HEK293 (cell line): ENCODE measurements around the gene MYO7A.

Experiments
- CTCF ChIA-PET: fragments of 350-600 bp; formaldehyde crosslinking; extraction: SDS; loops from one replicate; lab custom pipeline; 2021; ENCODE audit warnings: antibody characterized with exemption; lab: Yijun Ruan, JAX
- POLR2A ChIA-PET: fragments of 300-600 bp; formaldehyde crosslinking; extraction: SDS; loops from one replicate; lab custom pipeline; 2020; ENCODE audit warnings: antibody characterized with exemption, inconsistent platforms; lab: Yijun Ruan, JAX
- H3K27ac ChIP-seq: fragments of 200-500 bp; sonication (Bioruptor generic); 2 replicates; pipeline ENCODE4 v1.5.1; 2014; ENCODE audit warnings: low read depth, low read length, control low read depth, inconsistent platforms; ENCODE audit errors: extremely low read depth
- H3K36me3 ChIP-seq, 2 experiments: fragments of 200-500 bp in 1 of 2; sonication (Bioruptor generic) in 1 of 2; 1 replicate in 1 of 2; 2 replicates in 1 of 2; pipeline ENCODE4 v1.5.1; 2014 to 2017; ENCODE audit warnings: inconsistent platforms in 2 of 2, low read length in 2 of 2; ENCODE audit not compliant: control insufficient read depth in 2 of 2, insufficient read depth in 1 of 2
- H3K4me1 ChIP-seq: fragments of 200-500 bp; sonication (Bioruptor generic); 2 replicates; pipeline ENCODE4 v1.5.1; 2014; ENCODE audit warnings: mild to moderate bottlenecking, low read length, inconsistent platforms; ENCODE audit not compliant: control insufficient read depth, insufficient read depth
- H3K4me3 ChIP-seq: 2 replicates; pipeline ENCODE4 v1.5.1; 2011; ENCODE audit warnings: low read depth, mild to moderate bottlenecking, control low read depth, low read length, moderate library complexity
- H3K9me3 ChIP-seq: fragments of 200-500 bp; sonication (Bioruptor generic); 2 replicates; pipeline ENCODE4 v1.5.1; 2014; ENCODE audit warnings: low read depth, low read length, inconsistent platforms; ENCODE audit not compliant: control insufficient read depth, insufficient read depth
- BCL11A ChIP-seq: fragments of 450-650 bp; formaldehyde crosslinking; IDR thresholded peaks from 2 replicates; pipeline ENCODE4 v1.5.1; 2016; ENCODE audit warnings: low read depth, missing biosample characterization, missing genetic modification characterization
- KLF1 ChIP-seq: fragments of 450-650 bp; formaldehyde crosslinking; IDR thresholded peaks from 2 replicates; pipeline ENCODE4 v1.5.1; 2016; ENCODE audit warnings: missing biosample characterization, missing genetic modification characterization
- KLF10 ChIP-seq: fragments of 450-650 bp; IDR thresholded peaks from 2 replicates; pipeline ENCODE4 v1.5.1; 2018; ENCODE audit warnings: missing biosample characterization, mild to moderate bottlenecking, missing genetic modification characterization
- MEIS1 ChIP-seq: sonication (generic); formaldehyde crosslinking; IDR thresholded peaks from 2 replicates; pipeline ENCODE4 v1.8.1; 2022; ENCODE audit warnings: missing genetic modification reagents, mild to moderate bottlenecking, borderline replicate concordance
- SP2 ChIP-seq: fragments of 450-650 bp; formaldehyde crosslinking; IDR thresholded peaks from 2 replicates; pipeline ENCODE4 v1.5.1; 2016; ENCODE audit warnings: missing biosample characterization, missing genetic modification characterization
- SP7 ChIP-seq: fragments of 450-650 bp; formaldehyde crosslinking; IDR thresholded peaks from 2 replicates; pipeline ENCODE4 v1.5.1; 2016; ENCODE audit warnings: missing biosample characterization, missing genetic modification characterization
- TCF7L2 ChIP-seq: IDR thresholded peaks from 2 replicates; pipeline ENCODE4 v1.6.1; 2011; ENCODE audit warnings: low read depth, mild to moderate bottlenecking, inconsistent platforms, low read length, moderate library complexity, borderline replicate concordance
- ZBTB21 ChIP-seq: fragments of 450-650 bp; formaldehyde crosslinking; IDR thresholded peaks from 2 replicates; pipeline ENCODE4 v1.5.1; 2017; ENCODE audit warnings: missing biosample characterization, missing genetic modification characterization
- ZNF121 ChIP-seq: fragments of 450-650 bp; formaldehyde crosslinking; IDR thresholded peaks from 2 replicates; pipeline ENCODE4 v1.5.1; 2016; ENCODE audit warnings: missing biosample characterization, missing genetic modification characterization
- ZNF311 ChIP-seq: fragments of 450-650 bp; formaldehyde crosslinking; IDR thresholded peaks from 2 replicates; pipeline ENCODE4 v1.5.1; 2017; ENCODE audit warnings: missing biosample characterization, missing genetic modification characterization, borderline replicate concordance
- ZNF366 ChIP-seq: fragments of 450-650 bp; formaldehyde crosslinking; conservative IDR thresholded peaks from 2 replicates; pipeline ENCODE4 v1.5.1; 2016; ENCODE audit warnings: missing biosample characterization, missing genetic modification characterization
- ZNF394 ChIP-seq: fragments of 450-650 bp; formaldehyde crosslinking; IDR thresholded peaks from 2 replicates; pipeline ENCODE4 v1.5.1; 2016; ENCODE audit warnings: missing biosample characterization, missing genetic modification characterization, mild to moderate bottlenecking, moderate library complexity, borderline replicate concordance
- ZNF473 ChIP-seq: fragments of 450-650 bp; formaldehyde crosslinking; IDR thresholded peaks from 2 replicates; pipeline ENCODE4 v1.5.1; 2017; ENCODE audit warnings: missing biosample characterization, missing genetic modification characterization
- ZNF544 ChIP-seq: fragments of 450-650 bp; formaldehyde crosslinking; IDR thresholded peaks from 2 replicates; pipeline ENCODE4 v1.5.0; 2017; ENCODE audit warnings: missing biosample characterization, missing genetic modification characterization
- ZNF548 ChIP-seq: fragments of 450-650 bp; formaldehyde crosslinking; IDR thresholded peaks from 2 replicates; pipeline ENCODE4 v1.5.1; 2016; ENCODE audit warnings: missing biosample characterization, missing genetic modification characterization
- ZNF585B ChIP-seq: fragments of 450-650 bp; formaldehyde crosslinking; IDR thresholded peaks from 2 replicates; pipeline ENCODE4 v1.5.1; 2016; ENCODE audit warnings: missing biosample characterization, missing genetic modification characterization
- ZNF670 ChIP-seq: fragments of 450-650 bp; formaldehyde crosslinking; IDR thresholded peaks from 2 replicates; pipeline ENCODE4 v1.5.1; 2016; ENCODE audit warnings: missing biosample characterization, missing genetic modification characterization, low read depth
- ZNF76 ChIP-seq: fragments of 450-650 bp; formaldehyde crosslinking; IDR thresholded peaks from 2 replicates; pipeline ENCODE4; 2016; ENCODE audit warnings: low read depth, missing biosample characterization, missing genetic modification characterization, borderline replicate concordance
- ZNF830 ChIP-seq: fragments of 450-650 bp; IDR thresholded peaks from 2 replicates; pipeline ENCODE4 v1.5.0; 2018; ENCODE audit warnings: missing biosample characterization, missing genetic modification characterization, low read depth, mild to moderate bottlenecking, moderate library complexity
- TF ChIP-seq, protein P1 (sequence below): fragments of 450-650 bp; formaldehyde crosslinking; IDR thresholded peaks from 2 replicates; pipeline ENCODE4 v1.5.1; 2016; ENCODE audit warnings: missing biosample characterization, missing genetic modification characterization
- TF ChIP-seq, protein P2 (sequence below): fragments of 450-650 bp; formaldehyde crosslinking; IDR thresholded peaks from 2 replicates; pipeline ENCODE4 v1.5.1; 2017; ENCODE audit warnings: missing biosample characterization, missing genetic modification characterization
- TF ChIP-seq, protein P3 (sequence below): fragments of 450-650 bp; formaldehyde crosslinking; IDR thresholded peaks from 2 replicates; pipeline ENCODE4 v1.5.1; 2016; ENCODE audit warnings: missing biosample characterization, missing genetic modification characterization
- TF ChIP-seq, protein P4 (sequence below): fragments of 450-650 bp; formaldehyde crosslinking; conservative IDR thresholded peaks from 2 replicates; pipeline ENCODE4 v1.5.1; 2016; ENCODE audit warnings: low read depth, missing biosample characterization, missing genetic modification characterization
- TF ChIP-seq, protein P5 (sequence below): fragments of 450-650 bp; IDR thresholded peaks from 2 replicates; pipeline ENCODE4 v1.5.1; 2018; ENCODE audit warnings: missing biosample characterization, mild to moderate bottlenecking, missing genetic modification characterization

The MYO7A gene

DNA sequence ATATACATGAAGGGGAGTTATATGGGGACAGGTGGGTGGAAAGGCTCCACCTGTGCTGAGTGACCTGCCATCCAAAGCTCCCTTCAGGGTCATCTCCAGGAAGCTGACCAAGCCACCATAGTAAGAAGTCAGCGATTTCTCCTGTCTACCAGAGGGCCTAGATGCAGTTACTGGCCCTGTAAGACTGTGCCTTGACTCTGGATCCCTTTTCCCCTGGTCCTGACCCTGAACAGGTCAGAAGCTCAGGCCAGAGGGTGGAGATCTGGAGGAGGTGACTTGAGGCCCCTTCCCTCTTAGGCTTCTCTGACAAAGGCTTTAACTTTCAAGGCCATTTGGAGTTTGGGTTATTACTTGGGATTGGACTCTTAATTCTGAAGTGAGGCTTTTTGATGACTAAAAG, 103.8 kb downstream of the MYO7A start:
- Histone ChIP-seq H3K4me1 (no peaks in the 10 kb centered on the region), H3K27ac (no peak overlapping the region), H3K36me3 (no peaks in the 10 kb centered on the region), H3K9me3 (no peaks in the 10 kb centered on the region), H3K4me3 (no peak overlapping the region)
- CTCF ChIA-PET = interaction anchor here (0.7 kb wide), 1 partner anchor 13 kb away, joined by 3 read pairs; no protein-coding TSS in a partner anchor
- TF ChIP-seq, protein P1, sequence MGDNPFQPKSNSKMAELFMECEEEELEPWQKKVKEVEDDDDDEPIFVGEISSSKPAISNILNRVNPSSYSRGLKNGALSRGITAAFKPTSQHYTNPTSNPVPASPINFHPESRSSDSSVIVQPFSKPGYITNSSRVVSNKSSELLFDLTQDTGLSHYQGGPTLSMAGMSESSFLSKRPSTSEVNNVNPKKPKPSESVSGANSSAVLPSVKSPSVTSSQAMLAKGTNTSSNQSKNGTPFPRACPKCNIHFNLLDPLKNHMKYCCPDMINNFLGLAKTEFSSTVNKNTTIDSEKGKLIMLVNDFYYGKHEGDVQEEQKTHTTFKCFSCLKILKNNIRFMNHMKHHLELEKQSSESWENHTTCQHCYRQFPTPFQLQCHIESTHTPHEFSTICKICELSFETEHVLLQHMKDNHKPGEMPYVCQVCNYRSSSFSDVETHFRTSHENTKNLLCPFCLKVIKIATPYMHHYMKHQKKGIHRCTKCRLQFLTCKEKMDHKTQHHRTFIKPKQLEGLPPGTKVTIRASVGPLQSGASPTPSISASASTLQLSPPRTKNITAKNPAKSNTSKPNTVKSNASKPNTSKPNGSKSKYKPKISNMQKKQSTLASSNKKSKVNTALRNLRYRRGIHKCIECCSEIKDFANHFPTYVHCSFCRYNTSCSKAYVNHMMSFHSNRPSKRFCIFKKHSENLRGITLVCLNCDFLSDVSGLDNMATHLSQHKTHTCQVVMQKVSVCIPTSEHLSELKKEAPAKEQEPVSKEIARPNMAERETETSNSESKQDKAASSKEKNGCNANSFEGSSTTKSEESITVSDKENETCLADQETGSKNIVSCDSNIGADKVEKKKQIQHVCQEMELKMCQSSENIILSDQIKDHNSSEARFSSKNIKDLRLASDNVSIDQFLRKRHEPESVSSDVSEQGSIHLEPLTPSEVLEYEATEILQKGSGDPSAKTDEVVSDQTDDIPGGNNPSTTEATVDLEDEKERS (tag by site-specific recombination) = no peak
- TF ChIP-seq, protein P2, sequence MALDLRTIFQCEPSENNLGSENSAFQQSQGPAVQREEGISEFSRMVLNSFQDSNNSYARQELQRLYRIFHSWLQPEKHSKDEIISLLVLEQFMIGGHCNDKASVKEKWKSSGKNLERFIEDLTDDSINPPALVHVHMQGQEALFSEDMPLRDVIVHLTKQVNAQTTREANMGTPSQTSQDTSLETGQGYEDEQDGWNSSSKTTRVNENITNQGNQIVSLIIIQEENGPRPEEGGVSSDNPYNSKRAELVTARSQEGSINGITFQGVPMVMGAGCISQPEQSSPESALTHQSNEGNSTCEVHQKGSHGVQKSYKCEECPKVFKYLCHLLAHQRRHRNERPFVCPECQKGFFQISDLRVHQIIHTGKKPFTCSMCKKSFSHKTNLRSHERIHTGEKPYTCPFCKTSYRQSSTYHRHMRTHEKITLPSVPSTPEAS (tag by site-specific recombination) = no peak
- TF ChIP-seq SP2 = no peak
- TF ChIP-seq ZNF544 (tag by site-specific recombination) = no peak
- no peak for TF ChIP-seq KLF10 (tag by site-specific recombination)
- no peak for TF ChIP-seq BCL11A
- no peak for TF ChIP-seq ZNF473 (tag by site-specific recombination)
- TF ChIP-seq ZNF76 (tag by site-specific recombination) = no peak
- no peak for TF ChIP-seq ZNF548 (tag by site-specific recombination)
- POLR2A ChIA-PET = no interaction called here

DNA sequence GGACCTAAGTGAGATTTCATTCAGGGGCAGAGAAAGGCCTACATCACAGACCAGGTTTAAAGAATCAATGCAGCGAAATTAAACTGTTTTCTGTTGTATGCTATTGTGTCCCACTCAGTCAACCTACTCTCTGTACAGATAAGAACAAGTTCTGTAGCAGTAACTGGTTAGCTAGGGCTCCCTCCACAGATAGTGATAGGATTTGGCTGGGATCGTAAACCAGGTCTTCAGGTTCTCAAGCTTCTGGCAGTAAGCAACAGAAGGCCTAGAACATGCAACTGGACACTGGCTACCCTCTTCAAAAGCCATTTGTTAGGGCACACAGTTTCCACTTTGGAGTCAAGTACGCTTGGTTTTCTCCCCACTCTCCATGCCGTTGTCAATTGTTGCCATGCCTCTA, 104.2 kb downstream of the MYO7A start:
- ChIA-PET POLR2A (no interaction called here), CTCF (interaction anchor here (1.3 kb wide), 1 partner anchor 236 kb away, joined by 4 read pairs; no protein-coding TSS in a partner anchor)
- no peaks in the 10 kb centered on the region for H3K4me1 ChIP-seq
- TF ChIP-seq MEIS1 (CRISPR knock-in tag) (no peak), ZNF121 (tag by site-specific recombination) (no peak), TCF7L2 (no peak), ZNF366 (tag by site-specific recombination) (no peak), ZNF394 (tag by site-specific recombination) (no peak), ZNF830 (tag by site-specific recombination) (no peak), ZBTB21 (no peak), ZNF670 (no peak), ZNF585B (tag by site-specific recombination) (no peak), KLF1 (tag by site-specific recombination) (no peak), ZNF311 (tag by site-specific recombination) (no peak), SP7 (tag by site-specific recombination) (no peak)
- TF ChIP-seq, protein P3, sequence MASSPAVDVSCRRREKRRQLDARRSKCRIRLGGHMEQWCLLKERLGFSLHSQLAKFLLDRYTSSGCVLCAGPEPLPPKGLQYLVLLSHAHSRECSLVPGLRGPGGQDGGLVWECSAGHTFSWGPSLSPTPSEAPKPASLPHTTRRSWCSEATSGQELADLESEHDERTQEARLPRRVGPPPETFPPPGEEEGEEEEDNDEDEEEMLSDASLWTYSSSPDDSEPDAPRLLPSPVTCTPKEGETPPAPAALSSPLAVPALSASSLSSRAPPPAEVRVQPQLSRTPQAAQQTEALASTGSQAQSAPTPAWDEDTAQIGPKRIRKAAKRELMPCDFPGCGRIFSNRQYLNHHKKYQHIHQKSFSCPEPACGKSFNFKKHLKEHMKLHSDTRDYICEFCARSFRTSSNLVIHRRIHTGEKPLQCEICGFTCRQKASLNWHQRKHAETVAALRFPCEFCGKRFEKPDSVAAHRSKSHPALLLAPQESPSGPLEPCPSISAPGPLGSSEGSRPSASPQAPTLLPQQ (tag by site-specific recombination) = no peak
- TF ChIP-seq, protein P4, sequence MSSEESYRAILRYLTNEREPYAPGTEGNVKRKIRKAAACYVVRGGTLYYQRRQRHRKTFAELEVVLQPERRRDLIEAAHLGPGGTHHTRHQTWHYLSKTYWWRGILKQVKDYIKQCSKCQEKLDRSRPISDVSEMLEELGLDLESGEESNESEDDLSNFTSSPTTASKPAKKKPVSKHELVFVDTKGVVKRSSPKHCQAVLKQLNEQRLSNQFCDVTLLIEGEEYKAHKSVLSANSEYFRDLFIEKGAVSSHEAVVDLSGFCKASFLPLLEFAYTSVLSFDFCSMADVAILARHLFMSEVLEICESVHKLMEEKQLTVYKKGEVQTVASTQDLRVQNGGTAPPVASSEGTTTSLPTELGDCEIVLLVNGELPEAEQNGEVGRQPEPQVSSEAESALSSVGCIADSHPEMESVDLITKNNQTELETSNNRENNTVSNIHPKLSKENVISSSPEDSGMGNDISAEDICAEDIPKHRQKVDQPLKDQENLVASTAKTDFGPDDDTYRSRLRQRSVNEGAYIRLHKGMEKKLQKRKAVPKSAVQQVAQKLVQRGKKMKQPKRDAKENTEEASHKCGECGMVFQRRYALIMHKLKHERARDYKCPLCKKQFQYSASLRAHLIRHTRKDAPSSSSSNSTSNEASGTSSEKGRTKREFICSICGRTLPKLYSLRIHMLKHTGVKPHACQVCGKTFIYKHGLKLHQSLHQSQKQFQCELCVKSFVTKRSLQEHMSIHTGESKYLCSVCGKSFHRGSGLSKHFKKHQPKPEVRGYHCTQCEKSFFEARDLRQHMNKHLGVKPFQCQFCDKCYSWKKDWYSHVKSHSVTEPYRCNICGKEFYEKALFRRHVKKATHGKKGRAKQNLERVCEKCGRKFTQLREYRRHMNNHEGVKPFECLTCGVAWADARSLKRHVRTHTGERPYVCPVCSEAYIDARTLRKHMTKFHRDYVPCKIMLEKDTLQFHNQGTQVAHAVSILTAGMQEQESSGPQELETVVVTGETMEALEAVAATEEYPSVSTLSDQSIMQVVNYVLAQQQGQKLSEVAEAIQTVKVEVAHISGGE (tag by site-specific recombination) = no peak
- TF ChIP-seq, protein P5, sequence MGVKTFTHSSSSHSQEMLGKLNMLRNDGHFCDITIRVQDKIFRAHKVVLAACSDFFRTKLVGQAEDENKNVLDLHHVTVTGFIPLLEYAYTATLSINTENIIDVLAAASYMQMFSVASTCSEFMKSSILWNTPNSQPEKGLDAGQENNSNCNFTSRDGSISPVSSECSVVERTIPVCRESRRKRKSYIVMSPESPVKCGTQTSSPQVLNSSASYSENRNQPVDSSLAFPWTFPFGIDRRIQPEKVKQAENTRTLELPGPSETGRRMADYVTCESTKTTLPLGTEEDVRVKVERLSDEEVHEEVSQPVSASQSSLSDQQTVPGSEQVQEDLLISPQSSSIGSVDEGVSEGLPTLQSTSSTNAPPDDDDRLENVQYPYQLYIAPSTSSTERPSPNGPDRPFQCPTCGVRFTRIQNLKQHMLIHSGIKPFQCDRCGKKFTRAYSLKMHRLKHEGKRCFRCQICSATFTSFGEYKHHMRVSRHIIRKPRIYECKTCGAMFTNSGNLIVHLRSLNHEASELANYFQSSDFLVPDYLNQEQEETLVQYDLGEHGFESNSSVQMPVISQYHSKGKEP = no peak
- TF ChIP-seq, protein P2 (tag by site-specific recombination) = no peak

More for the DNA sequence above, 104.2 kb downstream of the MYO7A start:
- H3K36me3 ChIP-seq = no peaks in the 10 kb centered on the region
- H3K4me3 ChIP-seq = no peak overlapping the region
- no peaks in the 10 kb centered on the region for H3K9me3 ChIP-seq
- no peak overlapping the region for H3K27ac ChIP-seq
